LNCaP clone FGC (cell line): Measurements from ENCODE around the gene ZAR1L.

Experiments
- DNase-seq: peaks from one replicate; pipeline ENCODE4 v3.0.0-alpha.2; 2011; ENCODE audit warnings: low read depth
- H3K4me3 ChIP-seq: 2 replicates; pipeline ENCODE4 v1.5.1; 2011; ENCODE audit warnings: mild to moderate bottlenecking, low read depth, low read length, control low read depth
- CTCF ChIP-seq: IDR thresholded peaks from 2 replicates; pipeline ENCODE4 v1.5.1; 2012; ENCODE audit warnings: mild to moderate bottlenecking; ENCODE audit not compliant: control insufficient read depth, insufficient read depth; ENCODE audit errors: extremely low read depth

Gene ZAR1L

GRCh38 chr13:32255724-32256109 lies 59.4 kb downstream of the ZAR1L start:
- no peak for TF ChIP-seq CTCF
- H3K4me3 ChIP-seq = no peak overlapping the region
- DNase-seq = no peak

DNA sequence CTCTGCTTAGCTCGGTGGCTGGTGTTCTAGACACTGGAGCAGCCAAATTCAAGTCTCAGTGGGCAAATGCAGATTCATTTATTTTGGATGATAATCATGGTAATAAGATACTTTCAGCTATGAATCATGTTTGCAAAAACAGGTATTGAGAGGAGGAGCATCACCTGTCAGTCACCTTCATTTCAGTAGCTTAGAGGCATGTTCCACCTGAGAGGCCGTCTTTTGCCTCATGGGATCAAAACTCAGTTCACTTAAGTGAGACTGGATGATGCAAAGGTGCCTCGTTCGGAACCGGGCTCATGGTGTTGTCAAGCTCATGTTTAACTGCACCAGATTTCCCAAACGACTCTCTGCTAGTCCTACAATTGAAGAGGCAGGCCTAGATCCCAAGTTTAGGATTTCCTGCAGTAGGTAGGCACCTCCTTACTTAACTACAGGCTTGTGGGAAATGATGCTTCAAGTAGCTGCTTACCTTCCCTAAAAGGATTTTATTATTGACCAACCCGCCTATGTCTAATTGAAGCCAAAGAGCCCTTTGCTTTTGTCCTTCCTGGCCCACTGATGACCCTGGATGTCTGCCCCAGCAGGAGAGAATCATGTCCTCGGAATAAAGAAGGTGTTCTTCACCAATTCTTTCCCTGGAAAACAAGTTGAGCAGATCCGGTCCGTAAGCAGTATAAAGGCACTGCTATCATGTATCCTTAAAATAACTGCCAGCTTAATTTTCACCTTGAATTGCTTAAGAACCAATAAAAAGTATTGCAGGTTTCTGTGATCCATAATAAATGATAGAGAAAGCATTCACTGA lies 60.0 kb downstream of the ZAR1L start:
- no peak for TF ChIP-seq CTCF
- DNase-seq = no peak
- no peak overlapping the region for H3K4me3 ChIP-seq

DNA sequence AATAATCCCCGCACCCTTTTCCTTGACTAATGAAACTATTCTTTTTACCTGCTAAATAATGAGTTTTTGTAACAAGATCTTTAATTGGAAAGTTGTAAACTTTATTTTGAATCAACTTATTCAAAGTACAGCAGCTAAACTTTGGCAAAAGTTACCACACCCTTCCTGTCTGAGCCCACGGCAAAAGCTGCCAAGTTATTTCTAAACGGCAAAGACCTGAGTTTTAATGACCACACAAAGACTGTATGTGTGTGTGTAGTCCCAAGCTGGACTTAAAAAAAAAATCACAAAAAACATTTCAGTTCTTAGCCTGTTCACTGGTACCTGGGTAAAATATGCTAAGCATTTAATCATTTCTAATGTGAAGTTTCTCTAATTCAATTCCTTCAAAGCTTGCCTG lies 60.7 kb downstream of the ZAR1L start:
- no peak for TF ChIP-seq CTCF
- H3K4me3 ChIP-seq = peak overlapping the region; percentile 25
- no peak for DNase-seq

GRCh38 chr13:32253911-32254399 lies 61.2 kb downstream of the ZAR1L start:
- TF ChIP-seq CTCF = no peak
- peak; percentile 88 for DNase-seq
- peak overlapping the region; percentile 25 for H3K4me3 ChIP-seq
